Mucosa of stomach (tissue), 1 donor: ENCODE results near the gene MND1.

Experiments
- H3K27me3 ChIP-seq: one replicate; pipeline ENCODE4 v1.7.0; 2013; ENCODE audit warnings: mild to moderate bottlenecking, low read length; ENCODE audit not compliant: control insufficient read depth, insufficient read depth
- H3K36me3 ChIP-seq: one replicate; pipeline ENCODE4 v1.7.0; 2013; ENCODE audit warnings: low read length; ENCODE audit not compliant: control insufficient read depth, insufficient read depth
- H3K4me1 ChIP-seq: one replicate; pipeline ENCODE4 v1.7.0; 2013; ENCODE audit warnings: mild to moderate bottlenecking, low read length; ENCODE audit not compliant: control insufficient read depth, insufficient read depth
- H3K4me3 ChIP-seq: one replicate; pipeline ENCODE4 v1.7.0; 2013; ENCODE audit warnings: low read length
- H3K9ac ChIP-seq: one replicate; pipeline ENCODE4 v1.7.0; 2013; ENCODE audit warnings: mild to moderate bottlenecking, low read length, moderate library complexity
- H3K9me3 ChIP-seq: one replicate; pipeline ENCODE4 v1.7.0; 2013; ENCODE audit warnings: mild to moderate bottlenecking, low read length, moderate library complexity; ENCODE audit not compliant: control insufficient read depth
- donor health status: Pancreatic carcinoma.

Gene MND1

DNA sequence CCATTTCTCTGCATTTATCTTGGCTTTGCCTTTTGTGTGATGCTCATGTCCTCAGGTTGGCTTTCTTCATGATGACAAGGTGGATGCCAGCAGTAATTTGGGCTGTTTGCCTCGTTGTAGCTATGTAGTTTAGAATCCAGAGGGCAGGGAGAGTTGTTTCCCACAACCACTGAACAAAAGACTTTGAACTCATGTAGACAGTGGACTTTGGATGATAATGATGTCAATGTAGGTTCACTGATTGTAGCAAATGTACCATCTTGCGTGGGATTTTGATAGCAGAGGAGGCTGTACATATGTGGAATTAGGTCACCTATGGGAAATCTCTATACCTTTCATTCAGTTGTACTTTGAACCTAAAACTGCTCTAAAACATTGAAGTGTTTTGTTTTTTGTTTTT, 41.3 kb downstream of the MND1 start:
- H3K36me3 ChIP-seq, result no peaks in the 10 kb centered on the region
- H3K9ac ChIP-seq, result no peak overlapping the region
- no peaks in the 10 kb centered on the region for H3K27me3 ChIP-seq
- H3K4me1 ChIP-seq, result no peaks in the 10 kb centered on the region
- H3K9me3 ChIP-seq, result no peaks in the 10 kb centered on the region
- no peak overlapping the region for H3K4me3 ChIP-seq

DNA sequence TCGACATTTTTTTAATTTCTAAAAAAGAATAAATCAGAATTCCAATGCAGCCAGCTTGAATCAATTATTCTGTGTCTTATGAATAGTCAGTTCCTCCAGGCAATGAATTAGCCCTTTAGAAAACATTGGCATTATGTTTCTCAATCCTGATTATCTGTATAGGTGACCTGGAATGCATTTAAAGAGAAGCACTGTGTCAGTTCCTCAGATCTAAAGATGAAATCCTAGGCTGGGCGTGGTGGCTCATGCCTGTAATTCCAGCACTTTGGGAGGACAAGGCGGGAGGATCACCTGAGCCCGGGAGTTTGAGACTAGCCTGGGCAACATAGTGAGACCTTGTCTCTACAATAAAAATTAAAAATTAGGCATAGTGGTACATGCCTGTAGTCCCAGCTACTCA, 43.5 kb downstream of the MND1 start:
- Histone ChIP-seq H3K9me3 (no peaks in the 10 kb centered on the region), H3K4me1 (no peaks in the 10 kb centered on the region), H3K36me3 (no peaks in the 10 kb centered on the region), H3K4me3 (no peak overlapping the region), H3K9ac (no peak overlapping the region), H3K27me3 (no peaks in the 10 kb centered on the region)

DNA sequence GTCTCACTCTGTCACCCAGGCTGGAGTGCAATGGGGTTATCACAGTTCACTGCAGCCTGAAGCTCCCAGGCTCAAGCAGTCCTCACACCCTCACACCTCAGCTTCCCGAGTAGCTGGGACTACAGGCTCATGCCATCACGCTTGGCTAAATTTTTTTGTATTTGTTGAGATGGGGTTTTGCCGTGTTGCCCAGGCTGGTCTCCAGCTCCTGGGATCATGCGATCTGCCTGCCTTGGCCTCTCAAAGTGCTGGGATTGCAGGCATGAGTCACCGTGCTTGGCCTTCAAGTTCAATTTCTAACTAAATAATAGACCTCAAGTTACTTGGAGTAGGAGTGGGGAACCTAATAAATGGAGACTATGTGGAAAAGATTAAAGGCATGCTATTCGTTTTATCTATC, 48.9 kb downstream of the MND1 start:
- Histone ChIP-seq H3K4me3 (no peak overlapping the region), H3K36me3 (no peaks in the 10 kb centered on the region), H3K27me3 (no peaks in the 10 kb centered on the region), H3K4me1 (no peaks in the 10 kb centered on the region), H3K9ac (no peak overlapping the region), H3K9me3 (no peaks in the 10 kb centered on the region)

DNA sequence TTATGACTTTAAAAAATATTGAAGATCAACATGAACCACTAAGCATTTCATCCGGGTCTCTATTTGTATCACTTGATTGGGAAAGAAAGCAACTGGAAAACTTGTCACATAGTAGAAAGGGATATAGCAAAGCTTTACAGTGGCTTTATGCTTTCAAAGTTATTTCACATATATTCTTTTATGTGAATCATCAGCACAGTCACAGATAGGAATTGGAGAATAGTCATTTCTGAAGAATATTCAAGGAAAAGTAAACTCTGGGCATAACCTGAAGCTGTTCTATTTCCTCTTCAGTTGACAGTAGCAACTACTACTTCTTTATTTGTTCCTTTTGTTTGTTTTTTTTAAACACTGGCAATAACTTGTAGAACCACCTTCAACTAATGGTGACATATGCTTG, 50.5 kb downstream of the MND1 start:
- Histone ChIP-seq H3K9me3 (no peaks in the 10 kb centered on the region), H3K36me3 (no peaks in the 10 kb centered on the region), H3K4me3 (no peak overlapping the region), H3K4me1 (no peaks in the 10 kb centered on the region), H3K27me3 (no peaks in the 10 kb centered on the region), H3K9ac (no peak overlapping the region)

DNA sequence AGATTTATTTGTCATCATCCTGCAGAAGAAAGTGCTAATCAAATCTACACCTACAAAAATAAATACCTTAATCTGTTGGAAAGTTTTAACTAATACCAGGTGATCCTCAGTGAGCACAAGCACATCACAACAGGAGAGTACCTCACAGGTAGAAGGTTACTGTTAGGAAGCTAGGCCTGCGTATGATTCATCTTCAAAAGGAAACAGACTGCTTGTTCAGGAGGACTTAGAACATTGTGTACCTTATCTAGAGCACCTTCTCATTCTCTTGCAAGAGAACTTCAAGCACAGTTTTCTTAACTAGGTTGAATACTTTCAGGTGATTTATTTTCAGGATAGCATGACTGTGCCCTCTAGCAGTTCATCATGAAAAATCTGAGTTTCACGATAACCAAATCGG, 54.2 kb downstream of the MND1 start:
- no peaks in the 10 kb centered on the region for H3K27me3 ChIP-seq
- no peaks in the 10 kb centered on the region for H3K9me3 ChIP-seq
- H3K4me1 ChIP-seq, result no peaks in the 10 kb centered on the region
- no peak overlapping the region for H3K4me3 ChIP-seq
- H3K36me3 ChIP-seq, result no peaks in the 10 kb centered on the region
- H3K9ac ChIP-seq, result no peak overlapping the region

DNA sequence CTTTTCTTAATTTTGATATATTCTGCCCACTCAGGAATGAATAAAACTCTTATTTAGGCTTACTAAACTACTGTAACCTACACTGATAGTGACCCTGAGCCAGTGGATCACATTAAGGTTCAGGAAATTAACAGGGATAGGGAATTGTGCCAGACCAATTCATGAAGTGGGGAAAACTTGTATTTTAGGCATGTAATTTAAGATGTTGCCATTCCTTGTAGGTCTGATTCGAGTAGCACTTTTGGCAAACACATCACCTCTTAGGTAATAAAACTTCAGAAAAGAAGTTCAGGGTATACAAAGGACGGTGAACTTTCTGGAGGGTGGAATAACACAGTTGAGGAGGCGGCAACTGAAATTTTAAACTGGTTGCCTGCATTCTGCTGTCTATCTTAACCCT, 54.9 kb downstream of the MND1 start:
- Histone ChIP-seq H3K9me3 (no peaks in the 10 kb centered on the region), H3K4me3 (no peak overlapping the region), H3K9ac (no peak overlapping the region), H3K27me3 (no peaks in the 10 kb centered on the region), H3K36me3 (no peaks in the 10 kb centered on the region), H3K4me1 (no peaks in the 10 kb centered on the region)

DNA sequence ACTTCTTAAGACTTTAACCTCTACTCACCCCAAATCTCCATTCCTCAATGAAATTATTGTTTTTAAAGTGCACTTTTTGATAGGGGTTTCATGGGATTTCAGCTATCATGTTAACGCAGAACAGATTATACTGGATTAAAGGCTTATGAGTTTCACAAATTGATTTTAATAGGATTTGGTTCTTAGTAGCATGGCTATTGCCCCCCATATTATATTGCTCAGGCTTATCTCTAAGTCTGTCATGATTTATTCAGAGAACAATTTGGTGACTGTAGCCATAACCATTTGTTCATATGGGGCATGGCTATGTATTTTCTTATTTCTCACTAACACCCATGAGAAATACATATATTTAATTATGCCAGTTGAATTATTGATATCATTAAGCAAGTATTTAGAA, 57.0 kb downstream of the MND1 start:
- H3K9me3 ChIP-seq, result no peaks in the 10 kb centered on the region
- H3K9ac ChIP-seq, result no peak overlapping the region

DNA sequence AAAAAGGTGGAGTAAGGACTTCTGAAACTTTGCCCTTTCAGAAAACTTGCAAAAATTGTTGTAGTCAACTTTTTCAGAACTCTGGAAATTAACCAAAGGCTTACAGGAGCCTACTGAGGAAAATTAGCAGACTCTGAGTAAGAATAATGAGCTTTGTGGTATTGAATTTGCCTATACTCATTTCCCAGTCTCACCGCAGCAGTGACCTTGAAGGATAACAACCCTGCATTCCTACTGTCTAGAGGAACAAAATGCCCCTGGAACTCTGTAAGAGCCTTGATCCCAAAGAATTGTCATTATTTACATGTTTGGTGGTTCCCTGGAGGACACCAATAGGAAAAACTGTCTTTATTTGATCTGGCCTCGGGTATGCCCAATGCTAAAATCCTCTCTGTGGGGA, 57.9 kb downstream of the MND1 start:
- Histone ChIP-seq H3K36me3 (no peaks in the 10 kb centered on the region), H3K9ac (no peak overlapping the region), H3K27me3 (no peaks in the 10 kb centered on the region), H3K4me3 (no peak overlapping the region), H3K9me3 (no peaks in the 10 kb centered on the region), H3K4me1 (no peaks in the 10 kb centered on the region)

More for the DNA sequence above, 57.0 kb downstream of the MND1 start:
- H3K4me3 ChIP-seq, result no peak overlapping the region
- no peaks in the 10 kb centered on the region for H3K27me3 ChIP-seq
- H3K36me3 ChIP-seq, result no peaks in the 10 kb centered on the region
- no peaks in the 10 kb centered on the region for H3K4me1 ChIP-seq

DNA sequence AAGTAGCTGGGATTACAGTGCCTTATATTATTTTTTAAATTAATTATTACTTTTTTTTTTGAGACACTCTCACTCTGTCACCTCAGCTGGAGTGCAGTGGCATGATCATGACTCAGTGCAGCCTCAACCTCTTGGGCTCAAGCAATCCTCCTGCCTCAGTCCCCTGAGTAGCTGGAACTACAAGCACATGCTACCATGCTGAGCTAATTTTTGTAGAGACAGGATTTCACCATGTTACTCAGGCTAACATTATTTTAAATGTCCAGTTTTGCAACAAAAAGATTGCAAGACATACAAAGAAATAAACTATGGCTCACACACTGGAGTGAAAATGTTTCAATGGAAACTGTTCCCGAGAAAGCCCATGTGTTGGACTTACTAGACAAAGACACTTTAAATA, 59.2 kb downstream of the MND1 start:
- H3K36me3 ChIP-seq, result no peaks in the 10 kb centered on the region
- H3K27me3 ChIP-seq, result no peaks in the 10 kb centered on the region
- H3K4me1 ChIP-seq, result no peaks in the 10 kb centered on the region
- no peaks in the 10 kb centered on the region for H3K9me3 ChIP-seq
- H3K4me3 ChIP-seq, result no peak overlapping the region
- H3K9ac ChIP-seq, result no peak overlapping the region

DNA sequence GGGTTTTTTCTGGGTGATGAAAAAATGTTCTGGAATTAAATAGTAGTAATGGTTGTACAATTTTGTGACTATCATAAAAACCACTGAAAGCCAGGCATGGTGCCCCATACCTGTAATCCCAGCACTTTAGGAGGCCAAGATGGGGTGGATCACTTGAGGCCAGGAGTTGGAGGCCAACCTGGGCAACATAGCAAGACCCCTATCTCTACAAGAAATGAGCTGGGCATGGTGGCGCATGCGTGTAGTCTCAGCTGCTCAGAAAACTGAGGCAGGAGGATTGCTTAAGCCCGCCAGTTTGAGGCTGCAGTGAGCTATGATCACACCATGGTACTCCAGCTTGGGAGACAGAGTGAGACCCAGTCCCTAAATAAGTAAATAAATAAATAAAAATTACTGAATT, 63.4 kb downstream of the MND1 start:
- Histone ChIP-seq H3K4me1 (no peaks in the 10 kb centered on the region), H3K9ac (no peak overlapping the region), H3K36me3 (no peaks in the 10 kb centered on the region), H3K4me3 (no peak overlapping the region), H3K27me3 (no peaks in the 10 kb centered on the region), H3K9me3 (no peaks in the 10 kb centered on the region)

DNA sequence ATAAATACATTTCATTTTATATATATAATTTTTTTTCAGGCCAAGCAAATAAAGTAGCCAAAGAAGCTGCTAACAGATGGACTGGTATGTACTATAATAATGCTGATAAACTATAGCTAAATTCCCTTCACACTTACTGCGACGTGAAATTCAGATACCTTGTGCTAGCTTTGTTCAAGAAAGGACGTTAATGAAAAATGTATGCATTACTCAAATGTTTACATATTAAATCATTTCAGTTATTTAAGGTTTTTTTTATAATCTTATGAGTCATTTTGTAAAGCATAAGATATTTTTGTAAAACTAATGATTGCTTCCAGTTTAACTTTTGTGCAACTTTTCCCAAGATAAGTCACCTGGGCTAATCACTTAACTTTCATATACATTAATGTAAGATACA, 64.4 kb downstream of the MND1 start:
- Histone ChIP-seq H3K9me3 (no peaks in the 10 kb centered on the region), H3K36me3 (no peaks in the 10 kb centered on the region), H3K4me1 (no peaks in the 10 kb centered on the region), H3K27me3 (no peaks in the 10 kb centered on the region), H3K4me3 (no peak overlapping the region), H3K9ac (no peak overlapping the region)

DNA sequence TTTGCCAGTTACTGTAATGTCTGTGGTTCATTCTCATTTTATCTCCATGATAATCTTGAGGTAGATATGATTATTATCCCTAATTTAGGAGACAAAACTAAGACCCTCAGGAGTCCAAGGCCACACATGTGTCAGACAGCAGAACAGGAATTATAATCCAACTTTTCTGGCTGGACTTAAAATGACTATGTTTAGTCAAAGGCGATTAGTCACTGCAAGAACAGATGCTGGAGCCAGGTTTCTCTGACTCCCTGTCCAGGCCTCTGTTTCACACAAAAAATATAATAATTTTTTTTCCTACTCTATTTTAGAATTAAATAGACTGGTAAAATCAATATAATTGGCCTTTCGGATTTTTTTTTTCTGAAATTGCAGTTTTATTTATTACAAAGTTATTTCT, 64.9 kb downstream of the MND1 start:
- no peaks in the 10 kb centered on the region for H3K4me1 ChIP-seq
- H3K4me3 ChIP-seq, result no peak overlapping the region
- H3K36me3 ChIP-seq, result no peaks in the 10 kb centered on the region
- no peak overlapping the region for H3K9ac ChIP-seq
- no peaks in the 10 kb centered on the region for H3K27me3 ChIP-seq
- H3K9me3 ChIP-seq, result no peaks in the 10 kb centered on the region

DNA sequence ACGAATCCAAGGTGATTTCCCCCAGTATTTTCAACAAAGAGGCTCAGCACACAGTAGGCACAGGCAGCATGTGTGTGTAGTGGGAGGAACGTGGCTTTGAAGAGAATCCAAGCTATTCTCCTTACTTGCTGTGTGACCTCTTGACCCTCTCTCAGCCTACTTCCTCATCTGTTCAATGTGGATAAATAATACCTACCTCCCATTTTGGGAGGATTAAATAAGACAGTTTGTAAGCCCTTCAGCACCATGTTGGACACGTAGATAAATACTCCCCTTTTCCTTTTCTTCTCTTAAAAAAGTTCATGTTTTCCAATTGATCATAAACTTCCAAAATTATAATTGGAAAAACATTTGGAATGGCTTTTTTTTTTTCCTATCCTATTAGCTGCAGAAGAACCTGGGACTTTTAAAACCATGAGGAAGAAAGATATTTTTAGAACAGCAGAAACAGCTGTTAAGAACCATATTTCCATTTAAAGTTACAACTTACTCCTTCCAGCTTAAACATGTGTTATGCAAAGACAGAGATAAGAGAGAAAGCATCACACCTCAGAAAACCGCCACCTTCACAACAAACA, 65.5 kb downstream of the MND1 start:
- Histone ChIP-seq H3K36me3 (no peaks in the 10 kb centered on the region), H3K27me3 (no peaks in the 10 kb centered on the region), H3K4me3 (no peak overlapping the region), H3K9ac (no peak overlapping the region), H3K9me3 (no peaks in the 10 kb centered on the region), H3K4me1 (no peaks in the 10 kb centered on the region)
